Testis (tissue), 2 donors: ENCODE data around the gene OAF.

Experiments used
- POLR2A ChIP-seq: fragments of 450-650 bp; IDR thresholded peaks from one replicate; pipeline ENCODE4 v1.6.1; 2017; ENCODE audit warnings: antibody characterized with exemption, mild to moderate bottlenecking, moderate library complexity
- TF ChIP-seq, protein P1 (sequence below), 3 experiments: fragments of 450-650 bp in 2 of 3; fragments of 200-600 bp in 1 of 3; sonication (generic) in 1 of 3; IDR thresholded peaks; one replicate each; pipeline ENCODE4 v1.5.1; 2016 to 2019; ENCODE audit warnings: antibody characterized with exemption in 3 of 3, mild to moderate bottlenecking in 2 of 3, moderate library complexity in 1 of 3

DNA sequence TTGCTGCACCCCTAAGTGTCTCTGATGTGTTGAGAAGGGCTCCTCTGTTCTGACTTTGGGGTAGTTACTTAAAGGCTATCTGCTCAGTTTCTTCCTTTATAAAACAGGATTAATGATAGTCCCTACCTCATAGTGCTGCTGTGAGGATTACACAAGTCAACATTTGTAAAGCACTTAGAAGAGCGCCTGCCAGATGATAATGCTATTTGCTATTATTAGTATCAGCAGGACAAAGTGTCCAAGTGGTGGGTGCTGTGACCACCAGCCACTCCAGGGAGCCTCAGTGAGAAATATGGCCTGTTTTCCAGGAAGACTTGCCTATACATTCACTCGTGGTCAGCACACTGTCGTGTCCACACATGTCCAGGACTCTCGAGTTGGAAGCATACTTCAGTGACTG lies 45.3 kb downstream of the OAF start:
- TF ChIP-seq, protein P1, sequence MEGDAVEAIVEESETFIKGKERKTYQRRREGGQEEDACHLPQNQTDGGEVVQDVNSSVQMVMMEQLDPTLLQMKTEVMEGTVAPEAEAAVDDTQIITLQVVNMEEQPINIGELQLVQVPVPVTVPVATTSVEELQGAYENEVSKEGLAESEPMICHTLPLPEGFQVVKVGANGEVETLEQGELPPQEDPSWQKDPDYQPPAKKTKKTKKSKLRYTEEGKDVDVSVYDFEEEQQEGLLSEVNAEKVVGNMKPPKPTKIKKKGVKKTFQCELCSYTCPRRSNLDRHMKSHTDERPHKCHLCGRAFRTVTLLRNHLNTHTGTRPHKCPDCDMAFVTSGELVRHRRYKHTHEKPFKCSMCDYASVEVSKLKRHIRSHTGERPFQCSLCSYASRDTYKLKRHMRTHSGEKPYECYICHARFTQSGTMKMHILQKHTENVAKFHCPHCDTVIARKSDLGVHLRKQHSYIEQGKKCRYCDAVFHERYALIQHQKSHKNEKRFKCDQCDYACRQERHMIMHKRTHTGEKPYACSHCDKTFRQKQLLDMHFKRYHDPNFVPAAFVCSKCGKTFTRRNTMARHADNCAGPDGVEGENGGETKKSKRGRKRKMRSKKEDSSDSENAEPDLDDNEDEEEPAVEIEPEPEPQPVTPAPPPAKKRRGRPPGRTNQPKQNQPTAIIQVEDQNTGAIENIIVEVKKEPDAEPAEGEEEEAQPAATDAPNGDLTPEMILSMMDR (IDR thresholded peaks at IDR 0.05): no peak
- TF ChIP-seq POLR2A: no peak
